Measurements from ENCODE around the gene BANF2. TPM values are rescaled to one million over a fixed set of nuclear protein-coding genes. Genes with fewer than 3 reads are reported as not detected.

The BANF2 gene
- total RNA-seq, 2 donors from 2014 or later = 1.9 TPM; not detected in 1

GRCh38 chr20:17733767-17734304 lies 34.1 kb downstream of the BANF2 start:
- H3K36me3 ChIP-seq = no peaks in the 10 kb centered on the region
- intact Hi-C loops (cut with DNase I) = no loop called here
- WGBS = 15% methylated on average over 4 of the region's 4 CpGs
- no peaks in the 10 kb centered on the region for H3K9me3 ChIP-seq
- DNase-seq (ENCODE audit: low spot score) = no peak
- no peak overlapping the region for H3K27ac ChIP-seq
- TF ChIP-seq CTCF (IDR thresholded peaks at IDR 0.05) = no peak
- TF ChIP-seq POLR2AphosphoS5 (IDR thresholded peaks at IDR 0.05) = no peak
- no peak for TF ChIP-seq POLR2A (IDR thresholded peaks at IDR 0.05)
- H3K4me3 ChIP-seq = no peak overlapping the region
- H3K27me3 ChIP-seq (replicated peaks; ENCODE audit: insufficient read depth) = no peaks in the 10 kb centered on the region
- H3K4me1 ChIP-seq (replicated peaks) = no peaks in the 10 kb centered on the region

GRCh38 chr20:17734374-17734773 lies 34.6 kb downstream of the BANF2 start:
- H3K9me3 ChIP-seq = no peaks in the 10 kb centered on the region
- intact Hi-C loops (cut with DNase I) = no loop called here
- H3K27ac ChIP-seq = no peak overlapping the region
- no peaks in the 10 kb centered on the region for H3K4me1 ChIP-seq (replicated peaks)
- WGBS = 68% methylated on average over 5 of the region's 5 CpGs
- H3K36me3 ChIP-seq = no peaks in the 10 kb centered on the region
- DNase-seq (ENCODE audit: low spot score) = no peak
- H3K4me3 ChIP-seq = no peak overlapping the region
- no peaks in the 10 kb centered on the region for H3K27me3 ChIP-seq (replicated peaks; ENCODE audit: insufficient read depth)
- TF ChIP-seq CTCF (IDR thresholded peaks at IDR 0.05) (no peak), POLR2AphosphoS5 (IDR thresholded peaks at IDR 0.05) (no peak), POLR2A (IDR thresholded peaks at IDR 0.05) (no peak)

GRCh38 chr20:17735206-17735804 lies 35.5 kb downstream of the BANF2 start:
- no peak for DNase-seq (ENCODE audit: low spot score)
- Histone ChIP-seq H3K4me3 (no peak overlapping the region), H3K9me3 (no peaks in the 10 kb centered on the region), H3K36me3 (no peaks in the 10 kb centered on the region), H3K27ac (no peak overlapping the region), H3K27me3 (replicated peaks; ENCODE audit: insufficient read depth) (no peaks in the 10 kb centered on the region), H3K4me1 (replicated peaks) (no peaks in the 10 kb centered on the region)
- intact Hi-C loops (cut with DNase I) = no loop called here
- TF ChIP-seq POLR2AphosphoS5 (IDR thresholded peaks at IDR 0.05) = no peak
- WGBS = 68% methylated on average over 9 of the region's 9 CpGs

- Histone ChIP-seq H3K9me3 (no peaks in the 10 kb centered on the region), H3K27ac (no peak overlapping the region), H3K4me1 (replicated peaks) (no peaks in the 10 kb centered on the region), H3K27me3 (replicated peaks; ENCODE audit: insufficient read depth) (no peaks in the 10 kb centered on the region), H3K36me3 (no peaks in the 10 kb centered on the region), H3K4me3 (no peak overlapping the region)
- intact Hi-C loops (cut with DNase I) = no loop called here
- TF ChIP-seq POLR2A (IDR thresholded peaks at IDR 0.05) (no peak), CTCF (IDR thresholded peaks at IDR 0.05) (no peak), POLR2AphosphoS5 (IDR thresholded peaks at IDR 0.05) (no peak)
- 93% methylated on average over 4 of the region's 4 CpGs for WGBS
- no peak for DNase-seq (ENCODE audit: low spot score)
Observed at GRCh38 chr20:17735959-17736621, 36.3 kb downstream of the BANF2 start.

- no peaks in the 10 kb centered on the region for H3K4me1 ChIP-seq (replicated peaks)
- H3K36me3 ChIP-seq = no peaks in the 10 kb centered on the region
- H3K27ac ChIP-seq = no peak overlapping the region
- 63% methylated on average over 3 of the region's 3 CpGs for WGBS
- TF ChIP-seq CTCF (IDR thresholded peaks at IDR 0.05) = no peak
- no peak for TF ChIP-seq POLR2A (IDR thresholded peaks at IDR 0.05)
- no peak for TF ChIP-seq POLR2AphosphoS5 (IDR thresholded peaks at IDR 0.05)
- H3K9me3 ChIP-seq = no peaks in the 10 kb centered on the region
- H3K4me3 ChIP-seq = no peak overlapping the region
- no peak for DNase-seq (ENCODE audit: low spot score)
- intact Hi-C loops (cut with DNase I) = no loop called here
- H3K27me3 ChIP-seq (replicated peaks; ENCODE audit: insufficient read depth) = no peaks in the 10 kb centered on the region
Observed at GRCh38 chr20:17738154-17738553, 38.4 kb downstream of the BANF2 start.

Measured in prostate gland (tissue), 2 donors.